Measurements from ENCODE around the gene C6orf89.

Gene C6orf89

DNA sequence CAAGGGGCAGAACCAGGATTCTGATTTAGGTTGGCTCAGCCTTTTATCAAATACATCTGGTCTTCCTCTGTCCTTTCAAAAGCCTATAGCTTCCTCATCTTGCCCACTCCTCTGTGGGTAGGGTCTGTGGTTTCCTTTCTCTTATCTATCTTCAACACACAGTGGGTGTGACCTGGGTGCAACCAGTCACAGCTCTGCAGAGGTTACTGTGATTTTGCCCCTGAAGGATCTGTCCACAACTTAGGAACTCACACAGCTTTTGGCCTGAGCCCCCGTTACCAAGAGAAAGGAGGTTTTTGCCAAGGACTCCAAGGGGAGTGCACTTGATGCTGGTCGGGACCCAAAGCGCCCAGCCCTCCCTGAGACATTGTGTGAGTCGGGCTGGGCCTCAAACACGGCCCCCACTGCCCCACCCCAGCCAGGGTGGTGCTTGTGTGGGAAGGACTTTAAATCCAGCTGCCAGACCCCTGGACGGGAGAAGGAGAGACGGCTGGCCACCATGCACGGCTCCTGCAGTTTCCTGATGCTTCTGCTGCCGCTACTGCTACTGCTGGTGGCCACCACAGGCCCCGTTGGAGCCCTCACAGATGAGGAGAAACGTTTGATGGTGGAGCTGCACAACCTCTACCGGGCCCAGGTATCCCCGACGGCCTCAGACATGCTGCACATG lies 68.6 kb downstream of the C6orf89 start, which contains the start of gene PI16:
PI16 (plus strand) TSS at position 477 of the 670 bp plus-strand sequence; CDS start at position 500, 23 bp downstream.
- peak; percentile 83 for TF ChIP-seq EZH2phosphoT487 (IDR thresholded peaks at IDR 0.05; ENCODE audit: borderline replicate concordance)
- no peak for TF ChIP-seq CTCF (conservative IDR thresholded peaks at IDR 0.05; ENCODE audit: low read length)
- Histone ChIP-seq H3K4me3 (ENCODE audit: low read length, poor library complexity, severe bottlenecking) (peak within 1 kb of the TSS; percentile 30), H3F3A (ENCODE audit: low read depth) (0 out of 2 replicates have a peak, but pooled peaks cover 3% of the 10 kb centered on the region), H3K36me3 (ENCODE audit: insufficient read depth, low read length) (no peaks in the 10 kb centered on the region), H3K9me2 (replicated peaks; ENCODE audit: low read depth, low read length) (no peaks in the 10 kb centered on the region), H3K9ac (ENCODE audit: low read depth, low read length, poor library complexity, severe bottlenecking) (no peak within 1 kb of the TSS), H2AFZ (ENCODE audit: low read length) (no peak within 1 kb of the TSS), H3K27me3 (ENCODE audit: insufficient read depth, low read length, poor library complexity, severe bottlenecking) (peaks cover 20% of the 10 kb centered on the region), H3K4me2 (ENCODE audit: low read depth, low read length, poor library complexity, severe bottlenecking) (peak within 1 kb of the TSS; percentile 65), H3K79me2 (ENCODE audit: insufficient read depth, low read length) (no peaks in the 10 kb centered on the region), H4K20me1 (ENCODE audit: insufficient read depth, low read length, poor library complexity, severe bottlenecking) (peaks cover 5% of the 10 kb centered on the region), H3K4me1 (ENCODE audit: insufficient read depth, low read length, poor library complexity, severe bottlenecking) (peaks cover 31% of the 10 kb centered on the region), H3K9me3 (ENCODE audit: insufficient read depth, low read depth, low read length) (no peaks in the 10 kb centered on the region)

DNA sequence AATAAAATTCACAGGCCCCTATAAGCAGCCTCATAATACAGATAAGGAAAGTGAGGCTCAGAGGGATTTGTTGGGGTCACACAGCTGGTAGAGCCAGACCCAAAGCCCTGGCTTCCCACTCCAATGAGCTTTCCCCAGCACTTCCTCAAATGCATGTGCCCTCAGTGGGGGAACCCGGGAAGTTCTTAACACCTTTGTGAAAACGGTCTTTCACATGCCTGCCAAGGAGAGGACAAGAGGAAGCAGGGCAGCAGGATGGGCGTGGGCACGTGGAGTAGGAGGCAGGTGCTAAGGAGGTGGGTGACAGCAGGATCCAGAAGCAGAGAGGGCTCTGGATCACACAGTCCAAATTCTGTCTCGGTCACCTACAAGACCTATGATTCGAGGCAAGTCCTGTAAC lies 69.4 kb downstream of the C6orf89 start:
- no peaks in the 10 kb centered on the region for H3K9me3 ChIP-seq (ENCODE audit: insufficient read depth, low read depth, low read length)
- H3K9me2 ChIP-seq (replicated peaks; ENCODE audit: low read depth, low read length): no peaks in the 10 kb centered on the region
- H3K36me3 ChIP-seq (ENCODE audit: insufficient read depth, low read length): no peaks in the 10 kb centered on the region
- H3K4me1 ChIP-seq (ENCODE audit: insufficient read depth, low read length, poor library complexity, severe bottlenecking): peaks cover 30% of the 10 kb centered on the region
- peaks cover 5% of the 10 kb centered on the region for H4K20me1 ChIP-seq (ENCODE audit: insufficient read depth, low read length, poor library complexity, severe bottlenecking)
- no peaks in the 10 kb centered on the region for H3K79me2 ChIP-seq (ENCODE audit: insufficient read depth, low read length)
- H3K27me3 ChIP-seq (ENCODE audit: insufficient read depth, low read length, poor library complexity, severe bottlenecking): peaks cover 20% of the 10 kb centered on the region
- TF ChIP-seq EZH2phosphoT487 (IDR thresholded peaks at IDR 0.05; ENCODE audit: borderline replicate concordance) (no peak), CTCF (conservative IDR thresholded peaks at IDR 0.05; ENCODE audit: low read length) (no peak)
- no peak overlapping the region for H2AFZ ChIP-seq (ENCODE audit: low read length)
- H3F3A ChIP-seq (ENCODE audit: low read depth): 0 out of 2 replicates have a peak, but pooled peaks cover 3% of the 10 kb centered on the region
- peak overlapping the region; percentile 30 for H3K4me3 ChIP-seq (ENCODE audit: low read length, poor library complexity, severe bottlenecking)
- peak overlapping the region; percentile 65 for H3K4me2 ChIP-seq (ENCODE audit: low read depth, low read length, poor library complexity, severe bottlenecking)
- H3K9ac ChIP-seq (ENCODE audit: low read depth, low read length, poor library complexity, severe bottlenecking): no peak overlapping the region

DNA sequence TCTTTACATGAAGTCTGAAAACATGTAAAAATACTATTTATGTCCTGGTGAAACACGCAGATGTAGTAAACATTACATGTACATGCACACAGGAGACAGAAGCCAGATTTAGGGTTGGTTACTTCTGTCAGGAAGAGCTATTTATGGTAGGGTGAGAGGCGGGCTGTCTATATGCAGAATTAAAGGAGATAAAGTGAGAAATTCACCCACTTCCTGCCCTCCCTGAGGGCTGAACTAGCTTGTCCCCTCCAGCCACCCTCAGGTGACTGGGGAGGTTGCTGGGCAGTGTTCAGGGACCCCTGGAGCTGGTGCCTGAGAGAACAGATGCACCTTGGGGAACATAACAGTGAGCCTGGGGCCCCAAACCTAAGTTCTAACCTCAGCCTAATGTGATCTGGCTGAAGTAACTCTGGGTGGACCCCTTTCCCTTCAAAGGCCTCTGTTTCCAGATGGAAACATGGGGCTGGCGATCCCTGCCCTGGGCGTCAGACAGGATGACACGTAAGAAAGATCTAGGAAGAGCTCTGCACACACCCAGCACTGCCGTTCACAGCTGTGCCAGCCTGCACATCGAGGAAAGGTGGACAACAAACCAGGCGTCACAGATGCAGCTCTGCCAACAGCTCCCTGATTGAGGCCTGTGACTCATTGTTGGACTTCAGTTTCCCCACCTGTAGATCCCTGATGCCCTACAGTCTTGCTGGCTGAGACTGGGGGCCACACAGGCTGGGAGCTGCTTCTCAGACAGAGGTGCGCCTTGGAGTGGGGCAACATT lies 70.1 kb downstream of the C6orf89 start:
- no peaks in the 10 kb centered on the region for H3K36me3 ChIP-seq (ENCODE audit: insufficient read depth, low read length)
- peaks cover 35% of the 10 kb centered on the region for H3K4me1 ChIP-seq (ENCODE audit: insufficient read depth, low read length, poor library complexity, severe bottlenecking)
- peak overlapping the region; percentile 30 for H3K4me3 ChIP-seq (ENCODE audit: low read length, poor library complexity, severe bottlenecking)
- TF ChIP-seq CTCF (conservative IDR thresholded peaks at IDR 0.05; ENCODE audit: low read length) (no peak), EZH2phosphoT487 (IDR thresholded peaks at IDR 0.05; ENCODE audit: borderline replicate concordance) (no peak)
- H4K20me1 ChIP-seq (ENCODE audit: insufficient read depth, low read length, poor library complexity, severe bottlenecking): peaks cover 5% of the 10 kb centered on the region
- 0 out of 2 replicates have a peak, but pooled peaks cover 3% of the 10 kb centered on the region for H3F3A ChIP-seq (ENCODE audit: low read depth)
- H3K4me2 ChIP-seq (ENCODE audit: low read depth, low read length, poor library complexity, severe bottlenecking): peak overlapping the region; percentile 65
- H3K9me2 ChIP-seq (replicated peaks; ENCODE audit: low read depth, low read length): no peaks in the 10 kb centered on the region
- H3K9me3 ChIP-seq (ENCODE audit: insufficient read depth, low read depth, low read length): no peaks in the 10 kb centered on the region
- H3K27me3 ChIP-seq (ENCODE audit: insufficient read depth, low read length, poor library complexity, severe bottlenecking): peaks cover 20% of the 10 kb centered on the region
- H2AFZ ChIP-seq (ENCODE audit: low read length): no peak overlapping the region
- no peak overlapping the region for H3K9ac ChIP-seq (ENCODE audit: low read depth, low read length, poor library complexity, severe bottlenecking)
- H3K79me2 ChIP-seq (ENCODE audit: insufficient read depth, low read length): no peaks in the 10 kb centered on the region

All from Loucy (cell line).